Measurements from ENCODE around the gene SRR.
"Not testable (repeated sequence)": the region's sequence is repeated elsewhere in the genome, so short reads cannot be mapped to it uniquely, and the experiment has no call there.

The SRR gene, protein sequence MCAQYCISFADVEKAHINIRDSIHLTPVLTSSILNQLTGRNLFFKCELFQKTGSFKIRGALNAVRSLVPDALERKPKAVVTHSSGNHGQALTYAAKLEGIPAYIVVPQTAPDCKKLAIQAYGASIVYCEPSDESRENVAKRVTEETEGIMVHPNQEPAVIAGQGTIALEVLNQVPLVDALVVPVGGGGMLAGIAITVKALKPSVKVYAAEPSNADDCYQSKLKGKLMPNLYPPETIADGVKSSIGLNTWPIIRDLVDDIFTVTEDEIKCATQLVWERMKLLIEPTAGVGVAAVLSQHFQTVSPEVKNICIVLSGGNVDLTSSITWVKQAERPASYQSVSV

DNA sequence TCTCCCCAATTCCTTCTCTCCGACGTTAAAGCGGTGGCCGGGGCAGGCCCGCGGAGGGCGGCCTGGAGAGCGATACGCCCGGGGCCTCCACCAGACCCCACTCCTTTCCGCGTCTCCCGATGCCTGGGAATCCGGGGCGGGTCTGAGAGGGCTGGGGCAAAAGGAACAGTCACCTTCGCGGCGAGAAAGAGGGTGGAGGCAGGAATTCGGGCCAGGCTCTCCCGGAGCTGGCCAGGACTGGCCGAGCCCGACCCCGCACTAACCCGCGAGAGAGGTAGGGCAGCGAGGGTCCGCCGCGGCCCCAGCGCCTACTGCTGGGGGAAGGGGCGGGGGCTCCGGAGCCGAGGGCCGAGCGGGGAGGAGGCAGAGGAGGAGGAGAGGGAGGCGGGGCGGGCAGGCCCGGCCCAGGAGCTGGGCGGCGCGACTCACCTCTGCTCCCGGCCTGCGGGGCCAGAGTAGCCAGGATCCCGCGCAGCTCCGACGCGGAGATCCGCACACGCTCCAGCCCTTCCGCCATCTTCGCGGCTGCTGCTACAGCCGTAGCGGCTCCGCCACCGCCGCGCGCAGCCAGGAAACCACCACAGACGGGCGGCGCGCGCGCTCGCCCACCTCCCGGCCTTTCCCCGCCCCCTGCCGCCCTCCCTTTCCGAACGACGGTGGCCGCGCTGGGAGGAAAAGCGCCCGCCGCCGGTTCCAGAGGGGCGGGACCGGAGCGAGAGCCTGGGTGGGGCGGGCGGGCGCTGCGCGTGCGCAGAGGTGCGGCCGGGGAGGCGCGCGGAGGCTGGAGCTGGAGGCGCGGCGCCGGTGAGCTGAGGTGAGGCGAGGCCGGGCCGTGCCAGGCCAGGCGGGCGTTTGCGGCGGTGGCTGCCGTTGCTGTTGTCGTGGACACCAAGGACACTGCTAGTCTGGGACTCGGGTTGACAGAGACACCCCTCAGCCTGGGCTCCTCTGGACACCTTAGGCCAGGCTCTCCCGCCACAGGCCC, at the start of gene SRR, which contains the start of gene SMG6:
Gene SRR, plus strand, starts transcription at position 747 of the 985 bp plus-strand sequence. CDS start 11,611 bp downstream, outside the sequence.
Gene SMG6, minus strand, starts transcription at position 582 of the 985 bp plus-strand sequence. Its CDS starts 65 bp downstream, at position 517.
- peak; percentile 93 for DNase-seq

DNA sequence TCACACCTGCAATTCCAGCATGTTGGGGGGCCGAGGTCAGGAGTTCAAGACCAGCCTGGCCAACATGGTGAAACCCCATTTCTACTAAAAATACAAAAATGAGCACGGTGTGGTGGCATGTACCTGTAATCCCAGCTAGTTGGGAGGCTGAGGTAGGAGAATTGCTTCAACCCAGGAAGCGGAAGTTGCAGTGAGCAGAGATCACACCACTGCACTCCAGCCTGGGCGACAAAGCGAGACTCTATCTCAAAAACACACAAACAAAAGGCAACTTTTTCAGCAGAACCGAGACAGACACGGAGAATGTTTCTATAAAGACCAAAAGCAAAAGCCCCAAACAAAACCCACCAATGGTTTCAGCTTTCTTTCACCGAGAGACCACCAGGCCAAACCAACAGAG, 44.9 kb upstream of the SRR start:
- DNase-seq = not testable (repeated sequence)

DNA sequence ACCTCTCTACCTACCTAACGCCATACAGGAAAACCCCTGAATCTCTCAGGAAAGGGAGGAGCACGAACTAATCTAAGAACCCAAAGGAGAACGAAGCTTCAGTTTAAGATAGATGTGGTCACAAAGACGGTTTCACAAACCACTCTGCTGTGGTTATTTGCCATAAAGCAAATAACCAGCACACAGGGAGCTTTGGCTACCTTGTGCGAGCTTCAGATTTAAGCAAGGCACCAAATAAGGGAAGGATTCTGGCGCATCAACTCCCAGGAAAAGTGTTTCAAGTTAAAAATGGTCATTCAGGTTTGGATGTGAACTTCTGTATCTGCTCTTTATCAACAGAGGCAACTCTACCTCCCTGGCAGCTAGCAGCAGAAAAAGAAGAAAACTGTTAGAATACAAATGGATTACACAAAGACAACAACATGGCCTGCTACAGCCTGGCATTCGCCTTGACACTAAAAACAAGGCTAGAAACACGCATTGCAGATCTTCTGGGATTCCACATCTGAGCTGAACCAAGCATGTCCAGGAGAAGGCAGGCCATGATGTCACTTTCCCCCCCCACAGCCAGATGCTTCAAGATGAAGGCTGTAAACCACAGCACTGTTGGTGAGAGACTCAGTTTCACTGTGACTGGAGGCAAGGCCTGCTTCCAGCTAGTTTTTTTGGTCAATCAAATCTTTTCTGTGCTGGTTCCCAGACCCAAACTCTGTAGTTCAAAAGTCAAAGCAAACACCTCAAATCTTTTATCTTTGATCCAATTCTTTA, 43.8 kb upstream of the SRR start:
- peak; percentile 61 for DNase-seq

DNA sequence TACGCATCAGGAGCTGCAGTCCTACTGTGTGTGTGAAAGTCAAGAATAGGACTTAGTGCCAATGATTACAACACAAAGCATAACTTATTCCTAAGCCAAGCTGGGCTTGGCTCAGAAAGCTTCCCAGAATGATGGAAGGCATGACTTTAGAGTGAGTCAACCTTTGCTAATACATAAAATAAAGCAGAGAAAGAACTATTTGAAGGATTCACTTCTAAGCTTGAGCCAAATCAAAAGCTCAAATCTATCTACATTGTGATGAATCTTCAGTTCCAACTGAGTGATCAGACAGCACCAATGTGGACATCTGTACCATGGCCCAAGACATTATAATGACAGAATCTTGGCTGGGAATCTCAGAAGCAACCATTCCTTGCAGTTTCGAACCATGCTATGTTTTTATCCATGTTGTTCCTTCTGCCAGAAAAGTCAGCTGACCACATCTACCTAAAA, 41.6 kb upstream of the SRR start:
- no peak for DNase-seq

DNA sequence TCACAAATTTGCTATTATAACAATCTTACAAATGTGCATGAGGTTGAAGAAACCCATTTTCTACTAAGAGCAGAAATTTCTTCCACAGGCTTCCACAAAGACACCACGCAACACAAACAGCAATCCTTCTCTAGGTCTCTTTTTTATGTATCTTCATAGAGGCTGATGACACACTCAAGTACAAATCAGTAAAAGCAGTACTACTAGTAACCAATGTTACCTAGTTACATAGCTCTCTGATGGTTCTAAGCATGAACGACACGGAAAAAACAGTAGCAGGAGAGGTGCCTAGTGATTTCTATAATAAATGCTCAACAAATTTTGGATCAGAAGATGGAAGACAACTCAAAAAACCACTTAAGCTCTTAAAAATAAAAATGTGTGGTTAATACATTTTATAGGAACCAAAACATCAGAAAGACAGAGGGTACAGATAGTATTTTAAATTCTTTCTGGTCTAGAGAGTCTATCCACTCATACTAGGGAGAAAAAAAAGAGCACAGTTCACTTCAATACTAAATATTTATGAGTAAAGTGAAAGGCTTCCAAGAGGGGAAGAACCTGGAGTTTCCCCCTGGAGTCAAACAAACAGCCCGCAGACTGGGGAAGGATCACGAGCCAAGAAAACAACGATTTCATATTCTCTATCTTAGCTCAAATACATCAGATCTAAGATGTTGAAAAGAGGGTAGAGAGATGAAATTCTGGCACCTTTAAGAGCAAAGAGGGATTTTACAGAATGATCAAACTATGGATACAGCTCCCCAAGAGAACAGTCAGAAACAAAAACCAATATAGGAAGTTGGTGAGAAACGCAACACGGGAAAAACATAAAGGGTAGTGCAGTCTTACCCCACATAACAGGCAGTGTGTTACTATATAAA, 40.3 kb upstream of the SRR start:
- DNase-seq = no peak

DNA sequence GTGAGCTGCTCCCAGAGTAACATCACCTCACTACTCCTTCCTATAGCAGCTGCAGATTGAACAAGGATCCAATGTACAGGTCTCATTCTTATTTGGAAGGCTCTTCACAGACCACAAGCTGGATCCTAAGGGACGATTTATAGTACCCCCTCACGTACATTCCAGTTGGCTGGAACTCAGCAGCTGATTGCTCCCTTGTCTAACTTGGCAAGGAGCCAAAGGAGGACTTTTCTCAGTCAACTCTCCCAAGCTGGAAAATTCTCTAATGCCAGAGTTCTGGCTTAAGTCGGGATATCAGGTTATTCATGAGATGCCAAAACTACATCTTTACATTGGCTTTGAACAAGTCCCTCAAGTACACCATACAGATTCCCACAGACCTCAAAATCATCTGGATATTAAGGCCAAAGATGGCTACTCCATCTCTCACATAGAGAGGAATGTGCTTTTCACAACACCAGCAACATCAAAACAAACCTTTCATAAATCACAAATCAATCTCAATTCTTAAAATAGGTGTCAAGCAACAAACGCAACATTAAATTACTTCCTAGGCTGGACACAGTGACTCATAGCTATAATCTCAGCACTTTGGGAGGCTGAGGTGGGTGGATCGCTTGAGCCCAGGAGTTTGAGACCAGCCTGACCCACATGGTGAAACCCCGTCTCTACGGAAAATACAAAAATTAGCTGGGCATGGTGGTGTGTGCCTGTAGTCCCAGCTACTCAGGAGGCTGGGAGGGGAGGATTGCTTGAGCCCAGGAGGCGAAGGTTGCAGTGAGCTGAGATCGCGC, 39.5 kb upstream of the SRR start:
- DNase-seq = no peak

DNA sequence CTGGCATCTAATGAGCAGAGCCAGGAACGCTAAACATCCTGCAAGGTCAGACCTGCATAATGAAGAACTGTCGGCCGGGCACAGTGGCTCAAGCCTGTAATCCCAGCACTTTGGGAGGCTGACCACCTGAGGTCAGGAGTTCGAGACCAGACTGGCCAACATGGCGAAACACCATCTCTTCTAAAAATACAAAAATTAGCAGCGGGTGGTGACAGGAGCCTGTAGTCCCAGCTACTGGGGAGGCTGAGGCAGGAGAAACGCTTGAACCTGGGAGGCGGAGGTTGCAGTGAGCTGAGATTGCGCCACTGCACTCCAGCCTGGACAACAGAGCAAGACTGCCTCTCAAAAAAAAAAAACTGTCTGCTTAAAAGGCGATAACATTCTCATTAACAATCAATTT, 38.6 kb upstream of the SRR start:
- not testable (repeated sequence) for DNase-seq

DNA sequence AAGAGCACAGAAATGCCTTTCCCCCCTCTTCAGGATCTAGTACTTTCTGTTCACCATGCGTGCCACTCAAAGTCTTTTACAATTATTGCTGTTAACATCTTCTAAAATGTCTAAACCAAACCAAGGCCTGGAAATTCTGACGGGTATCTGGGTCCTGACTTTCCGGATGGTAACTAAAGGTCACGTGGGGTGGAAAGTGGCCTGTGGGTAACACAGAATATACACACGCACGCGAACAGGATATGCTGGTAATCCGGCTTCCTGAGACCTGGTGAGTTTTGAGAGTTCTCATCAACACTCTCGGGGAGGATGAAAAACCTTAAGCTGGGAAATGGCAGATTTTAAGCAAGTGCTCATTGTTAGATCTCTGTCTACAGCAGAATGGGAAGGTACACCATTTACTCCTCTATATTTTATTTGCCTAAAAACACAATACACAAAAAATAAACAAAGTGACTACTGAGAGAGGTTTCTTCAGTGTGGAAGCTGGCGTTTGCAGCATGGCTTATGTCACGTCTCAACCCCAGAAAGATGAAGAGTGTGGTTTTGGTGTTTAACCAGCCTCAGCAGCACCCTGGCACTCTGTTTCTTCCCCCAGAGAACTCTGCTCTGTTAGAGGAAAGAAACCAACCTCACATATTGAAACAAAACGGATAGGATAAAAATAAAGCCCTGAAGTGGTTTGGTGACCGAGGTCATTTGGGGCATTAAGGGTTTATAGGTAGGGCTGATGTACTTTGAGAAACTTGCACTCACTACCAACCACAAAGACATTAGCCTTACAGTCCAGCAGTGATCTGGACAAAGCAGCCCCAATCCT, 37.5 kb upstream of the SRR start:
- peak; percentile 82 for DNase-seq

DNA sequence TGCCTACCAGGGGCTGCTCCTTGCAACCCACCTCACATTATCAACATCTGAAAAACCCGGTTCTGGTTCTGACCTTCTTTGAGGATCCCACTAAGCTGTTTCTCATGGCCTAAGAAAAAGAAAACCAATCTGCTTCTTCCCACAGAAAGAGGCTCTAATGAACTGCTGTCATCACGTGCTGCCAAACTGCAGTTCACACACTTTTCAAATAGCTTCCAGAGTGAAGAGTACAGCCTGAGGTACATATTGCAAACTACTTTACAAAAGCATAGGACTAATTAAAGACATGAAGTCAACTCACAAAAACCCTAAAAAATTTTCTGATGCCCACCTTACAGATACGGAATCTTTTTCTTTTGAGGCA, 36.9 kb upstream of the SRR start:
- DNase-seq = no peak

DNA sequence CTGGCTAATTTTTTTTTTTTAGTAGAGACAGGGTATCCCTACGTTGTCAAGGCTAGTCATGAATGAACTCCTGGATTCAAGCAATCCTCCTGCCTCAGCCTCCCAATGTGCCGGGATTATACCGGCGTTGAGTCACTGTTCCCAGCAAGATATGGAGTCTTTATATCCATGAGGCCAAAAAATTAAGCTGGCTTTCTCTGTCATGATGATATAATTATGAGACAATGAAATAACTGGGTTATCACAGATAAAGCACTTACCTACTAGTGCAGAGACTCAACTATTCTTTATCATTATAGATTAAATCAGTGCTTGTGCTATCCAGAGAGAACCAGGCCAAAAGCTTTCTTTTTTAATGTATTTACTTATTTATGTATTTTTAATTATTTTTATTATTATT, 36.4 kb upstream of the SRR start:
- no peak for DNase-seq

DNA sequence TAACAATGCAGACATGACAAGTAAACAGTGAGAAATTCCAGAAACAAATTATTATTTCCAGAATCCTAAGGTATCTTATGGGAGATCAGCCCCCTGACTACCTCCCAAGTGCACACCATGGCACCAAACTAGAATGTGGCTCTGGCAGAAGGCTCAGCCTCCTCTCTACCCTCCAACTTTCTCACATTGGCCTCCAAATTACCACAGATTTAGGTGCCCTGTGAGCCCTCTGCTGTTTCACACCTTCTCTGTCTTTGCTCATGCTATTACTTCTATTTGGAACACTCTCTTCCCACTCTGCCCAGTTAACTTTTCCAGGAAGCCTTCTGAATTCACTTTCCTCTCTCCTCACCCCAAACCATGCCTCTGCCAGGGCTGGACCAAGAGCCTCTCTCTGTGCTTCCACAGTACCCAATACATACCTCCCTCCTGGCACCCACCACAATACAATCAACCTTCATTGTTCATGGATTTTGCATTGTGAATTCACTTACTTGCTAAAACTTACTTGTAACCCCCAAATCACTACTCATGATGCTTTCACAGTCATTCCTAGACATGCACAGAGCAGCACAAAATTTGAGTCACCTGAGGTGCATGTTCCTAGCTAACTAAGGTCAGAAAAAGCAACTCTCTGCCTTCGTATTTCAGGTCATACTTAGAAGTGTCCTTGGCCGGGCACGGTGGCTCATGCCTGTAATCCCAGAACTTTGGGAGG, 31.6 kb upstream of the SRR start:
- no peak for DNase-seq

DNA sequence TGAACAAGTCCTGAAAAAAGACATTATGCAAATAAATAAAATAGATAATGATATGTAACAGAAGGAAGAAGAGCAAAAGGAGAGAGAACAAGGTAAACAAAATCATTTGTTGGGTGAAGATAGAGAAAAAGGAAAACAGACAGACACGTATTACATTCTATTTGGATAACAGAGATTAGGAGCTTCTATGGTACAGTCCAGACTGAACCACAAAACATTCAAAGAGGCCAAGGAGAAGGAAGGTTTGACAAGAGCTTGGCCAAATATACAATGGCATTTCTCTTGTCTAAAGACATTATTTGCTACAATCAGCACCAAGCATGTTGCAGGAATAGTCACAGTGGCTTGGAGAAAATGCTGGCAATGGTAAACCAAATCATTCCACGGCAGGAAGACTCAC, 29.3 kb upstream of the SRR start:
- DNase-seq = no peak

DNA sequence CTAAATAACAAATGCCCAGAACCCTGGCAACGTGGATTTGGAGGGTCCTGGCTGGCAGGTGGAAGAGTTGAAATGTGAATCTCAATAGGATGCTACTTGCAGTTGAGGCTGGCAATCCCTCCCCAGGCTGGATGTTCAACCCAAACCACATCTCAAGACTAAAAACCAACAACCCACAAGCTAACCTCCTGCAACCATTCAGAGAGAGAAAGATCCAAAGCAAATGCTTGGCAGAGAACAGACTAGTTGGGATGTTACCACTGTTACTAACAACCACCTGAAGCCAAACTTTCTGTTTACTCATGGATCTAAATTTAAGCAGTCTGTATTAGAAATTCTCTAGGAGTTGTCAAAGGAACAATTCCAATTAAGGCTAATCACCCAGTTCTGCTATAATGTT, 28.0 kb upstream of the SRR start:
- DNase-seq = no peak

DNA sequence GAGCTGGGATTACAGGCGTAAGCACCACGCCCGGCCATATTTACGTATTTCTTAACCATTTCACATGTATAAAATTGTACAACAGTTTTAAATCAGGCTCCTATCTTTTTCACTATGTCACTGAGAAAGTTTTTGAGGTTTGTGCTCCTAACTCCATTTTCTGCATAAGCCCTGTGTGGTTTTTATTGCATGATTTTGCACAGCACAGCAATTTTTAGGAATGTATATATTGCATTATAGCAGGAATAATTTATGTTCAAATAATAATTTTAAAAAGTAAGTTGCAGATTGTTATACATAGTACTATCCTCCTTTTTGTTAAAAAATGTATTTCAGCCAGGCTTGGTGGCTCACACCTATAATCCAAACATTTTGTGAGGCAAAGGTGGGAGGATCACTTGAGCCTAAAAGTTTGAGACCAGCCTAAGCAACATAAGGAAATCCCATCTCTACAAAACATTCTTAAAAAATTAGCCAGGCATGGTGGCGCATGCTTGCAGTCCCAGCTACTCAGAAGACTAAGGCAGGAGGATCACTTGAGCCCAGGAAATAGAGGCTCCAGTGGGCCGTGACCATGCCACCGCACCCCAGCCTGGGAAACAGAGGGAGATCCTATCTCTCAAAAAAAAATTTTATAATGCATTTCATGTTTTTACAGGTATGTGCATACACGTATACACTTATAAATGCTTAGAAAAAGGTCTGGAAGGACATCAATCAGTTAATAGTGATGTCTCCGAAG, 26.1 kb upstream of the SRR start:
- no peak for DNase-seq

DNA sequence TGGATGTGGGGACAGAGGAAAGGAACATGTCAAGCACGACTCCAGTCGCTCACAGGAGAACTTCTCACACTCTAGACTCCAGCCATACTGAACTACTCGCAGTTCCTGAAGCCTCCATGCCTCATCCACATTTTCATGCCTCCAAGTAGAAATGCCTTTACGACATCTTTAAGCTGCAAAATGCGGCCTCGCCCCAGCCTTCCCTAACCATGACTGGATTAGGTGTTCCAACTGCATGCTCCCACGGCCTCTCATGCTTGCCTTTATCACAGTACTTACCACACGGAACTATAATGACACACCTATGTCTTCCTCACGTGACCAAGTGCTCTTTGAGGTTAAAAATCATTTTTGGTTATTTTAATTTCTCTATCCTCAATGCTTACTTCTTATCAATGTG, 24.0 kb upstream of the SRR start:
- no peak for DNase-seq

DNA sequence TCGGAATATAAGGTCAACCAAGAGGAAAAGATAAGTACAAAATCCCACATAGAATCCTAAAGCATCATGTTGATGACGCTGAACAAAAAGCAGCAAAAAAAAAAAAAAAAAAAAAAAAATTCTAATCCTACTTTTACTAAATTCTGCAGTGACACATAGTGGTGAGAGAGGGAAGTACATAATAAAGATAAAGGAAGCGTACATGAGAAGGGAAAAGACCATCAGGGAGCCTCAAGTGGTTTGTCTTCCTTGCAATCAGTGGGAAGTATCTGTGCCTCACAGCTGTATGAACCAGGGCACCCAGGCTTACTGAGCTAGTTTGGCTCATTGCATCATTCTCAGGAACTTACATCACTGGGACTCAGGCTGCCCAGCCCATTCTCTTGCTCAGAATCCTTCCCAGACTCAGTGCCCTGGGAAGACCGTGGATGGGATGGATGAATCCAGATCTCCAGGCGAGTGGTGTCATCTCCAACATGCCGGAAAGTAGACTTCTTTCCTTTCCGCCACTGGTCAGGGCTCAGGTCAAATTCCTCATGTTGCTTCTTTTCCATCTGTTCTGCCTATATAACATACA, 21.4 kb upstream of the SRR start:
- no peak for DNase-seq

DNA sequence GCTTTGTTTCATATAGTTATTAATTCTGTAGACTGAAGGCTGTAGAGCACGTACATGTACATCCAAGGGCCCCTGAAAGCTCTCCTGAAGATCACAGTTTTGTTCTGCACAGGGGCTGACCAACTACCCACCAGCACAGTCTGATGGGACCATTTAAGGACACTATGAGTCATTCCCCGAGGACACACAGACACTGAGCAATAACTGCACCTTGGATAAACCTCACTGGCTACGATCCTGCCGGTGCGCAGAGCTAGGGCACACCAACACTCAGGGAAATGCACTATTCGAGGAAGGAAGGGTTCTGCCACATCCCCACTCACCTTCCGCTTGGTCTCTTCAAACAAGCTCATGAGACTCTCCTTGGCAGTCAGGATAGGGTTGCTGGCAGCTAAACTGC, 20.4 kb upstream of the SRR start:
- DNase-seq = no peak

DNA sequence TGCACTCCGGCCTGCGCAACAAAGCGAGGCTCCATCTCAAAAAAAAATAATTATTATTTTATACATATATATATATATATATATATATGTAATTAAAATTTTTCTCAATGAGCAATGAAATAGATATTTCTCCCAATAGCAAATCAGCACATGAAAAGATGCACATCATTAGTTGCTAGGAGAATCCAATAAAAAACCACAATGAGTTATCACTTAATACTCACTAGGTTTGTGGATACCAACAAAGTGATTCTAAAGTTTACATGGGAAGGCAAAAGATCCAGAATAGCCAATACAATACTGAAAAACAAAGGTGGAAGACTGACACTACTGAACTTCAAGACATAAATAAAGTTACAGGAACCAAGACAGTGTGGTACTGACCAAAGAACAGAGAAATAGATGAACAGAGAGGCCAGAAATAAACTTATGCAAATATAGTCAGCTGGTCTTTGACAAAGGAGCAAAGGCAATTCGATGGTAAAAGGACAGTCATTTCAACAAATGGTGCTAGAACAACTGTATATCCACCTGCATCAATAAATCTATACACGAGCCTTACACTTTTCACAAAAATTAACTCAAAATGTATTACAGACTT, 13.8 kb upstream of the SRR start:
- no peak for DNase-seq

Data from CD4-positive, alpha-beta T cell treated with Interleukin-15 for 1 hour (primary cell).